G401.6 (cell line): Measurements from ENCODE around the gene SERINC5.

Experiments used
- FAIRE-seq: peaks from 2 replicates; lab custom pipeline; 2012; peaks lifted over from hg19 to GRCh38; lab: Jason Lieb, UNC

Gene SERINC5

GRCh38 chr5:80093796-80094195 lies 162.1 kb downstream of the SERINC5 start:
- FAIRE-seq: no peak

DNA sequence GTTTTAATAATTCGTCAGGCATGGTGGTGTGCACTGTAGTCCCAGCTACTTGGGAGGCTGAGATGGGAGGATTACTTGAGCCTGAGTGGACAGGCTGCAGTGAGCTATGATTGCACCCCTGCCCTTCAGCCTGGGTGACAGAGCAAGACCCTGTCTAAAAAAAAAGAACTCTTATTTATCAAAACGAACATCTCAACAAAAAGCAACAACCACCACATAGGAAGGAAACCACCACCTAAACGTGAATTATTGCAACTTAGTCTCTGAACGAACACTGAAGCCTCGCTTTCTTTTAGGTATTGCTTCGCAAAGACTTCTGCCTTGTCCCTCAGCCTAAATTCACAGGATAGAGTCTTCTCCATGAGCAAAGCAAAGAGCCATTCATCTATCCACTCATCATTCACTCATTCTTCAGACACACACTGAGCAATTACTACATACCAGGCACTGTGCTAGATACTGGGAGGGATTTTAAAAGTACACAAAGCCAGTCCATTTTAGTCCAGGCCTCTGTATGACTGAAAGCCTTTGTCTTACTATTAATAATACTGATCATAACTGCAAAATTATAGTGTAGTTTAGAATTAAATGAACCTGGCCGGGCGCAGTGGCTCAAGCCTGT lies 163.3 kb downstream of the SERINC5 start:
- no peak for FAIRE-seq

- peak; percentile 87 for FAIRE-seq
Measured at GRCh38 chr5:80091792-80092192, 164.1 kb downstream of the SERINC5 start.

DNA sequence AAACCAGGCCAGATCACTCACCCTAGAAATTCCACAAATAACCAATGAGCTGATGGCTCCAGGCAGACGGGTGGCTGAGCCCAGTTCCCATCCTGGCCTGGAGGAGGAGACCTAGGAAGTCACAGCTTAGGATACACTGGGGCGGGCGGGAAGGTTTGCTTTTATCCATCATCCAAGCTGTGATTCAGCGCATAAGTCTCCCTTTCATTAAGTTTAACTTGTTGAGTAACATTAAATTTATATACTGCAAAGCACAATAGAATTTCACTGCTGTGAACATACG lies 165.0 kb downstream of the SERINC5 start:
- FAIRE-seq: no peak

GRCh38 chr5:80083101-80083890 lies 172.6 kb downstream of the SERINC5 start:
- peak; percentile 92 for FAIRE-seq

DNA sequence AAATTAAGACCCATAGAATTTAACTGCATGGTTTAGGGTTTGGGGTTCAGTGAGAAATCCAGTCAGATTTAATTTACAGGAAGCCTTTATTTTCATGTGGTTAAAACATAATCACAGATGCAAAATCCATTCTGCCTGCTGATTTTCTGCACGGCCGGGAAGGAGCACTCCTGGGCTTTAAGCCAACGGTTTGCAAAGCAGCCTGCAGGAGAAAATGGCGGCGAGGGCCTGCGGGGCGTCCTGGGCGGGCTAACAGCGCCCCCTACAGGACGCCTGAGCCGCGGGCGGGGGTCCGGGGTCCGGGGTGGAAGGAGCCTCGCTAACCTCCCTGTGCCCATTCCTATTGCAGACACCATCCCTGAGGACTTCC lies 173.1 kb downstream of the SERINC5 start:
- no peak for FAIRE-seq

- FAIRE-seq: no peak
Measured at GRCh38 chr5:80082281-80082680, 173.6 kb downstream of the SERINC5 start.

DNA sequence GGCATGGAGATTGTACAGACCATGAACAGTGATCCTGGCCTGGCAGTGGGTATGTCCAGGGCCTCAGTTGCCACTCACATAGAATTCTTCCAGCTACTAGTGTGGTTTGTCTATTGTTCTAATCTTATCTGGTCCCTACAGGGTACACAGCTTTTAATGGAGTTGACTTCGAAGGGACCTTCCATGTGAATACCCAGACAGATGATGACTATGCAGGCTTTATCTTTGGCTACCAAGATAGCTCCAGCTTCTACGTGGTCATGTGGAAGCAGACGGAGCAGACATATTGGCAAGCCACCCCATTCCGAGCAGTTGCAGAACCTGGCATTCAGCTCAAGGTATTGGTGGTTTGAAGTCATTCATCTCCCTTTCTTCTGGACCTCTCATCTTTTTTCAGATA lies 176.9 kb downstream of the SERINC5 start:
- FAIRE-seq: no peak

DNA sequence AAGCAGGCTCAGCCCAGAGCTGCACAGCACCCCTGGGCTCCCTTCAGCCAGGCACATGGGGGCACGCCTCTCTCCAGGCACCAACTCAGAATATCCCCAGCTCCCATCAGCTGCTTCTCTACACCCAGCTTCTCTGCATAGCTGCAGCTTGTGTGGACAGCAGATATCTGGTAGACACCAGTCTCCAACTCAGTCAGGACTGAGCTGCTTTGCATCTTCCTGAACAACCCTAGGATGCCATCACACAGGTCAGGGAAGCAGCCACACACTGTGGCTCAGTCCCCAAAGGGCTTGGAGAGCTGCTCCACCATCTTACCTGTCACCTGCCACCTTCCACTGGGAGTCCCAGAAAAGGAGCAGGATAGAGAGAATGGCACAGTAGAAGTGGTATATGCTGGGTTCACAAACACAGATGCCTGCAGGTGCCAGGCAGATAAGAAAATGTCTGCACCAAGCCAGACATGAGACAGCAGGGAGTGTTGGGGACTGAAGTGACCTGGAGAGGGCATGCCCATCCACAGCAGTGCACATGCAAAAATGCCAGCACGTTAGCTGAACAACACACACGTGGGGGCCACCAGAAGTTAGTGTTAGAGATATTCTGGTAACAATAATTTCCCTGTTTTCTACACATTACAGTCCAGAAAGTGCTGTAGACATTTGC lies 178.7 kb downstream of the SERINC5 start:
- FAIRE-seq: no peak

- FAIRE-seq: no peak
Measured at GRCh38 chr5:80076131-80077050, 179.5 kb downstream of the SERINC5 start.

DNA sequence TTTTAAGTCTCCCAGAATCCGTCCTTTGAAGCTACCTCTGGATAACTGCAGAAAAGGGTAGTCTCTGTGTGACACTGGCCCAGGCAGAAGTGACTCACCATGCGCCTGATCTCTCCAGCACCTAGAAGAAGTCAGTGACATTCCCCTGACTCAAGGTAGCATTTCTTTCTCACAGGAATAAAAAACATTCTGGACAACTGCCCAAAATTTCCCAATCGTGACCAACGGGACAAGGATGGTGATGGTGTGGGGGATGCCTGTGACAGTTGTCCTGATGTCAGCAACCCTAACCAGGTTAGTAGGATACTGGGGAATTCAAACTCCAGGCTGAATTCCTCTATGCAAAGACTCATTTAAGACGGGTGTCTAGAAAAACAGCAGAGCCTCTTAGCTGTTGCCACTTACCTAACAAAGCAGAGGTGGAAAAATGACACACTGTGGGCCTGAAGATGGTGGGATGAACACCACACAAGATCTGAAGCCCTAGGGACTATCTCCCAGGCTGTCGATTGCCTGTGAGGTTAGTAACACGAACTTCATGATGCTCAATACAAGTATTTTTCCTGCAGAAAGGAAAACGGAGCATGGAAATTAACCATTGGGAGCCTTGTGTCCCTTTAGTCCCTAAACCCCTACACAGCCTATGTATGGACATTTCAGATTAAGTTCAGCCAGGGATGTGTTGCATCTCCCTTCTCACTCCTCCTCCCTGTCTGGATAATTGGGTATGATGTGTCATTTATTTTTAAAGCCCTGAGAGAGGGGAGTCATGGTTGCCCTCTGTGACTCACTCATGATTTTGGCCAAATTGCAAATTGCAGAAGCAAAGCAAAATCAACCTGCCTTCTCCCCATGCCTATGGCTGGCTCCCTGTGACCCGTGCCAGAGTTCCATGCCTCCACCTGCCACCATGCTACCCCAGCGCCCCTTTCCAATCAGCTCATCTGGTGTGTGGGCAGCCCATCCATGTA lies 183.5 kb downstream of the SERINC5 start:
- no peak for FAIRE-seq

- FAIRE-seq: no peak
Measured at GRCh38 chr5:80071510-80072021, 184.3 kb downstream of the SERINC5 start.

GRCh38 chr5:80070338-80071056 lies 185.4 kb downstream of the SERINC5 start:
- no peak for FAIRE-seq

GRCh38 chr5:80069918-80070318 lies 185.9 kb downstream of the SERINC5 start:
- FAIRE-seq: no peak

DNA sequence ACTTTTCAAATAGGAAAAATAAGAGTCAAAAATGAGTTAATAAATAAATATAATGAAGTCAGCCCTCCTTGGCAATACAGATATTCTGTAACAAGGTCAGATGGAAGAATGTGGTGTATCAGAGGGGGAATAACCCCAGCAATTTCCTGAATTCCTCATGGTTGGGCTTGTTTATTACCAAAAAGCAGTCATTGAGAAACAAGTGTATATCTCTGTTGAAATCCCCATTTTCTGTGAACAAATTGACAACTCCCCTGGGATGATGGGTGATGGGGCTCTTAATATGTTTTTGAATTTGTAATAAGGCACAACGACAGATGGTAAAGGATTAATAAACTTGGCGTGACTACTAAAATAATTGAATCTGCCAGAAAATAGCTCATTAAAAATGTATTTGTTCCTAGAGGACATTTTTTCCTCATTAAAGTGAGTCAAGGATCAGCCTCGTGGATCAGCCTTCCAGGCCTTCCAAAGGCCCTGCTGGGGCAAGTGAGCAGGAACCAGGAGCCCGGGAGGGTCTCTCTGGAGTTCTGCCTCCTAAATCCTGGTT lies 186.5 kb downstream of the SERINC5 start:
- FAIRE-seq: no peak

- FAIRE-seq: no peak
Measured at GRCh38 chr5:80068775-80069174, 187.1 kb downstream of the SERINC5 start.

- FAIRE-seq: no peak
Measured at GRCh38 chr5:80068246-80068636, 187.6 kb downstream of the SERINC5 start.

GRCh38 chr5:80067531-80068245 lies 188.2 kb downstream of the SERINC5 start:
- FAIRE-seq: no peak

DNA sequence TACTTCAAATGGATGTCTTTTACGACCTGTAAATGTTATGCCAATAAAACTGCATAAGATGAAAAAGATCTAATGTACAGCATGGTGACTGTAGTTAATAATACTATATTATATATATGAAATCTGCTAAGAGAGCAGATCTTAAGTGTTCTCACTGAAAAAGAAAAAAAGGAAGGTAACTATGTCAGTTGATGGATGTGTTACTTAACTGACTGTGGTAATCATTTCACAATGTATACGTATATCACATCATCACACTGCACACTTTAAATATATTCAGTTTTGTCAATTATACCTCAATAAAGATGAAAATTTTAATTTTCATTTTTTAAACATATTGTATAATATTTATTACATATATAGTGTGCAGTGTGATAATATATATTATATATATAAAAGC lies 188.8 kb downstream of the SERINC5 start:
- peak; percentile 3 for FAIRE-seq

DNA sequence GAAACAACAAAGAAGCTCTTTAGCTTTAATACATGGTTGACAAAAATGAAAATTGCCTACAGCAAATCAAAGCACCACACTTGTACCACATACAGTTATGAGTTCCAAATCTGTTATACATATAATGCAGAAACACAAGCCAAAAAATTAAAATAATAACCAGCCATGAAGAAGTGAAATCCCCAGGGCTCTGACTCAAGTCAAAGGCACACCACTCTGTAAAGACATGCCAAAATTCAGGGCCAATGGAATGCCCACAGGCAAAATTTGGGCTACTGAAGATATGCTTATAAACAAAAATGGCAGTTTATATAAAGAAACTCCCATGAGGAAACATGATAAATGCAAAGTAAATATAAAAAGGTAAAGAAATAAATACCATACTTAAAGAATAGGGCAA lies 191.7 kb downstream of the SERINC5 start:
- FAIRE-seq: no peak
